HG03159 (cell line): ENCODE measurements around the gene ZNF423.

Experiments used
- ATAC-seq: cut with Tn5 transposase; IDR thresholded peaks from one replicate; pipeline ENCODE4 v1.9.1; 2021; ENCODE audit warnings: mild to moderate bottlenecking, moderate library complexity; ENCODE audit not compliant: unreplicated experiment

ZNF423 gene

GRCh38 chr16:49651226-49651625 is 204.7 kb downstream of the ZNF423 start:
- no peak for ATAC-seq

GRCh38 chr16:49650603-49651002 is 205.3 kb downstream of the ZNF423 start:
- no peak for ATAC-seq

- ATAC-seq, result no peak
Measured at GRCh38 chr16:49649013-49649765, 206.7 kb downstream of the ZNF423 start.

GRCh38 chr16:49647673-49648072 is 208.2 kb downstream of the ZNF423 start:
- ATAC-seq, result no peak

- no peak for ATAC-seq
Measured at GRCh38 chr16:49645263-49645662, 210.6 kb downstream of the ZNF423 start.

- ATAC-seq, result no peak
Measured at GRCh38 chr16:49644145-49644463, 211.8 kb downstream of the ZNF423 start.

GRCh38 chr16:49643429-49644144 is 212.3 kb downstream of the ZNF423 start:
- ATAC-seq, result no peak

- no peak for ATAC-seq
Measured at GRCh38 chr16:49641250-49641649, 214.7 kb downstream of the ZNF423 start.

- no peak for ATAC-seq
Measured at GRCh38 chr16:49640581-49640980, 215.3 kb downstream of the ZNF423 start.

GRCh38 chr16:49639739-49640431 is 216.0 kb downstream of the ZNF423 start:
- no peak for ATAC-seq

GRCh38 chr16:49638673-49639610 is 217.0 kb downstream of the ZNF423 start:
- no peak for ATAC-seq

- ATAC-seq, result no peak
Measured at GRCh38 chr16:49637933-49638672, 217.8 kb downstream of the ZNF423 start.

- ATAC-seq, result no peak
Measured at GRCh38 chr16:49637511-49637910, 218.4 kb downstream of the ZNF423 start.

GRCh38 chr16:49636608-49637007 is 219.3 kb downstream of the ZNF423 start:
- ATAC-seq, result no peak

- ATAC-seq, result no peak
Measured at GRCh38 chr16:49635591-49636581, 220.0 kb downstream of the ZNF423 start.

GRCh38 chr16:49635009-49635350 is 220.9 kb downstream of the ZNF423 start:
- ATAC-seq, result no peak

- ATAC-seq, result no peak
Measured at GRCh38 chr16:49634235-49635008, 221.5 kb downstream of the ZNF423 start.

- no peak for ATAC-seq
Measured at GRCh38 chr16:49632795-49633184, 223.1 kb downstream of the ZNF423 start.
